ENCODE results near the gene MYO1C. TPM values are rescaled to one million over a fixed set of nuclear protein-coding genes. Genes with fewer than 3 reads are reported as not detected.
A peak's percentile ranks its signal among the peaks of the same experiment; 100 is the strongest.

MYO1C gene
- total RNA-seq, 1 donor = 250 TPM

DNA sequence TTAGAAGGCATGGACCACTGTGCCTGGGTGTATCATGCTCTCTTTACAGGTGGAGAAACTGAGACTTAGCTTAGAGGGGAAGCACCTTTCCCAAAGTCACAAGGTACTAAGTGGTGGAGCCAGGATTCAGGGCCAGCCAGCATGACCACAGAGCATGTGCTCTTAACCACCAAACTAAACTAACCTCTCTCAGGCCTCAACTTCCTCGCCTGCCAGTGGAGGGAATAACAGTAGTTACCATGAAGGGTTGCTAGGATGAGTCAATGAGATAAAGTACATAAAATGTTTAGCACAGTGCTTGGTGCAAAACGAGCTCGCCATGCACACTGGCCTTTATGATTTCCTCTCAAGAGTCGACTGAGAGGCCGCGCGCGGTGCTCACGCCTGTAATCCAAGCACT lies 6.4 kb upstream of the MYO1C start:
- H3K4me2 ChIP-seq (ENCODE audit: insufficient read depth, low read length) = no peak overlapping the region
- H3K4me3 ChIP-seq (ENCODE audit: insufficient read depth, low read length) = no peak overlapping the region
- no peak overlapping the region for H2AFZ ChIP-seq (ENCODE audit: low read length)
- TF ChIP-seq, protein P1, sequence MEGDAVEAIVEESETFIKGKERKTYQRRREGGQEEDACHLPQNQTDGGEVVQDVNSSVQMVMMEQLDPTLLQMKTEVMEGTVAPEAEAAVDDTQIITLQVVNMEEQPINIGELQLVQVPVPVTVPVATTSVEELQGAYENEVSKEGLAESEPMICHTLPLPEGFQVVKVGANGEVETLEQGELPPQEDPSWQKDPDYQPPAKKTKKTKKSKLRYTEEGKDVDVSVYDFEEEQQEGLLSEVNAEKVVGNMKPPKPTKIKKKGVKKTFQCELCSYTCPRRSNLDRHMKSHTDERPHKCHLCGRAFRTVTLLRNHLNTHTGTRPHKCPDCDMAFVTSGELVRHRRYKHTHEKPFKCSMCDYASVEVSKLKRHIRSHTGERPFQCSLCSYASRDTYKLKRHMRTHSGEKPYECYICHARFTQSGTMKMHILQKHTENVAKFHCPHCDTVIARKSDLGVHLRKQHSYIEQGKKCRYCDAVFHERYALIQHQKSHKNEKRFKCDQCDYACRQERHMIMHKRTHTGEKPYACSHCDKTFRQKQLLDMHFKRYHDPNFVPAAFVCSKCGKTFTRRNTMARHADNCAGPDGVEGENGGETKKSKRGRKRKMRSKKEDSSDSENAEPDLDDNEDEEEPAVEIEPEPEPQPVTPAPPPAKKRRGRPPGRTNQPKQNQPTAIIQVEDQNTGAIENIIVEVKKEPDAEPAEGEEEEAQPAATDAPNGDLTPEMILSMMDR (IDR thresholded peaks at IDR 0.05; ENCODE audit: extremely low read depth, low read depth, low read length) = no peak
- no peaks in the 10 kb centered on the region for H3K79me2 ChIP-seq (ENCODE audit: insufficient read depth, low read length)
- H3K27me3 ChIP-seq (ENCODE audit: insufficient read depth, low read length) = no peaks in the 10 kb centered on the region
- H3K36me3 ChIP-seq (ENCODE audit: insufficient read depth, low read length) = no peaks in the 10 kb centered on the region
- H3K9me3 ChIP-seq (ENCODE audit: low read depth, low read length) = no peaks in the 10 kb centered on the region
- peaks cover 18% of the 10 kb centered on the region for H3K4me1 ChIP-seq (ENCODE audit: insufficient read depth, low read length)
- H3K27ac ChIP-seq (ENCODE audit: low read depth, low read length) = peak overlapping the region; percentile 11
- no peaks in the 10 kb centered on the region for H4K20me1 ChIP-seq (ENCODE audit: insufficient read depth, low read length)
- DNase-seq (ENCODE audit: insufficient read length, low spot score, missing footprints) = peak; percentile 97

DNA sequence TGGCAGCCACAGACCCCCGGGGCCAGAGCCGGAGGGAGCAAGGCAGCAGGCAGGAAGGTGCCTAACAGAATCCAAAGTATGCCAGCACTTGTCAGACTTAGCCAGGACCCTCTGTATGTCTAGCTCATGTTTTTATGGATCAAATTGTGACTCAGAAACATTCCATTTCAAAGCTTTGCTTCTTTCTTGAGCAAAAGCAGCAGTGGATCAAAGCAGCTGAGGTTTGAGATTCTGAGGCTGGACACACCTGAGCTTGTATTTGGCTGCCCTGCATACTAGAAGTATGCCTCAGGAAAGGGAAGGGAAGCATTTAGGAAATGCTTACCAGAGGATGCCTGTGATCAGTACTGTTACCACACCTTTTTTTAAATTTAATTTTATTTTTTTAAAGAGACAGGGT lies 5.7 kb upstream of the MYO1C start:
- H3K79me2 ChIP-seq (ENCODE audit: insufficient read depth, low read length) = no peaks in the 10 kb centered on the region
- H3K4me1 ChIP-seq (ENCODE audit: insufficient read depth, low read length) = peaks cover 18% of the 10 kb centered on the region
- H3K36me3 ChIP-seq (ENCODE audit: insufficient read depth, low read length) = no peaks in the 10 kb centered on the region
- no peaks in the 10 kb centered on the region for H3K27me3 ChIP-seq (ENCODE audit: insufficient read depth, low read length)
- peak overlapping the region; percentile 11 for H3K27ac ChIP-seq (ENCODE audit: low read depth, low read length)
- H3K9me3 ChIP-seq (ENCODE audit: low read depth, low read length) = no peaks in the 10 kb centered on the region
- DNase-seq (ENCODE audit: insufficient read length, low spot score, missing footprints) = peak; percentile 85
- H3K4me2 ChIP-seq (ENCODE audit: insufficient read depth, low read length) = no peak overlapping the region
- TF ChIP-seq, protein P1 (IDR thresholded peaks at IDR 0.05; ENCODE audit: extremely low read depth, low read depth, low read length) = no peak
- H2AFZ ChIP-seq (ENCODE audit: low read length) = no peak overlapping the region
- H4K20me1 ChIP-seq (ENCODE audit: insufficient read depth, low read length) = no peaks in the 10 kb centered on the region
- no peak overlapping the region for H3K4me3 ChIP-seq (ENCODE audit: insufficient read depth, low read length)

DNA sequence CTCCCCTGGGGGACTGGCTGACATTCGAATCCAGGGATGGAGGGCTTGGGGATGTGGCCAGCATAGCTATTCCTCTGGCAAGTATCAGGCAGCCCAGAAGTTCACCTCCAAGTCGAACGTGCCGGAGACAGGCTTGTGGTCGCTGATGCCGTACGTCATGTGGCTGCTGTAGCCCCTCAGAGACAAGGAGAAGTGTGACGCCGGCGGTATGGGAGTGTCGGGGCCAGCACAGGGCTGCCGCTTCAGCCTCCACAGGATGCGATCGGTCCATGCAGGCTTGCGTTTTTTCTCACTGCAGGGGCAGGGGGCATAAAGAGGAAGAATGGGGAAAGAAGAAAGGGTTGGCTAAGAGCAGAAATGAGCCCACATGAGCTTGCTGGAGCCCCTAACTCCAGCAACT lies 5.3 kb upstream of the MYO1C start:
- no peaks in the 10 kb centered on the region for H3K27me3 ChIP-seq (ENCODE audit: insufficient read depth, low read length)
- no peaks in the 10 kb centered on the region for H4K20me1 ChIP-seq (ENCODE audit: insufficient read depth, low read length)
- H3K36me3 ChIP-seq (ENCODE audit: insufficient read depth, low read length) = no peaks in the 10 kb centered on the region
- H3K9me3 ChIP-seq (ENCODE audit: low read depth, low read length) = no peaks in the 10 kb centered on the region
- no peak overlapping the region for H3K27ac ChIP-seq (ENCODE audit: low read depth, low read length)
- H3K79me2 ChIP-seq (ENCODE audit: insufficient read depth, low read length) = no peaks in the 10 kb centered on the region
- TF ChIP-seq, protein P1 (IDR thresholded peaks at IDR 0.05; ENCODE audit: extremely low read depth, low read depth, low read length) = no peak
- no peak overlapping the region for H3K4me3 ChIP-seq (ENCODE audit: insufficient read depth, low read length)
- no peak overlapping the region for H3K4me2 ChIP-seq (ENCODE audit: insufficient read depth, low read length)
- H3K4me1 ChIP-seq (ENCODE audit: insufficient read depth, low read length) = peaks cover 18% of the 10 kb centered on the region
- H2AFZ ChIP-seq (ENCODE audit: low read length) = no peak overlapping the region
- no peak for DNase-seq (ENCODE audit: insufficient read length, low spot score, missing footprints)

DNA sequence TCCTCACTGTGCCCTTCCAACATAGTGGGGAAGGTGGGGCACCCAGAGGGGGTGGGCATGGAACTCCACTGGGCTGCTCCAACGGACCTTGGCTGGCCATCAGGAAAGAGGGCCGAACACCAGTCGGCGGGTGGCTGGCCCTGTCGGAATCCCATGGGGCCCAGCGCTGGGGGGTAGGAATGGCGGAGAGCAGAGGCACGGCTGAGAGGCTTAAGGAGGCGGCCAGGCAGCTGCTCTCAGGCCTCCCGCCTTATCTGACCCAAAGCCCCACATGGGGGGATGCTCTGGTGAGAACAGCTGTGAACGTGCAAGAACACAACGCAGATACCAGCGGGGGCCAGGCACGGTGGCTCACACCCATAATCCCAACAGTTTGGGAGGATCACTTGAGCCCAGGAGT lies 4.4 kb upstream of the MYO1C start:
- H4K20me1 ChIP-seq (ENCODE audit: insufficient read depth, low read length) = no peaks in the 10 kb centered on the region
- no peaks in the 10 kb centered on the region for H3K36me3 ChIP-seq (ENCODE audit: insufficient read depth, low read length)
- peaks cover 18% of the 10 kb centered on the region for H3K4me1 ChIP-seq (ENCODE audit: insufficient read depth, low read length)

More for the DNA sequence above, 4.4 kb upstream of the MYO1C start:
- no peaks in the 10 kb centered on the region for H3K27me3 ChIP-seq (ENCODE audit: insufficient read depth, low read length)
- no peak overlapping the region for H3K4me3 ChIP-seq (ENCODE audit: insufficient read depth, low read length)
- TF ChIP-seq, protein P1 (IDR thresholded peaks at IDR 0.05; ENCODE audit: extremely low read depth, low read depth, low read length) = no peak
- no peak for DNase-seq (ENCODE audit: insufficient read length, low spot score, missing footprints)
- no peaks in the 10 kb centered on the region for H3K9me3 ChIP-seq (ENCODE audit: low read depth, low read length)
- no peak overlapping the region for H3K4me2 ChIP-seq (ENCODE audit: insufficient read depth, low read length)
- no peaks in the 10 kb centered on the region for H3K79me2 ChIP-seq (ENCODE audit: insufficient read depth, low read length)
- no peak overlapping the region for H2AFZ ChIP-seq (ENCODE audit: low read length)
- no peak overlapping the region for H3K27ac ChIP-seq (ENCODE audit: low read depth, low read length)
